Adrenal gland (tissue), 12 donors: ENCODE measurements around the gene TLCD2. TPM values are rescaled to one million over a fixed set of nuclear protein-coding genes. Genes with fewer than 3 reads are reported as not detected.

Experiments used
- DNase-seq, 7 donors: peaks; one replicate each; pipeline ENCODE4 v3.0.0-alpha.2; 2019 to 2020
- H3K27ac ChIP-seq, 5 donors: fragments of 200-600 bp; sonication (generic) in 4 of 5; 1 replicate in 3 of 5; 2 replicates in 2 of 5; pipeline versions ENCODE4 v1.5.1 to v1.8.0; 2016 to 2020; ENCODE audit warnings: mild to moderate bottlenecking in 1 of 5
- H3K27me3 ChIP-seq: fragments of 200-600 bp; 2 replicates; pipeline ENCODE4 v1.8.0; 2021
- H3K36me3 ChIP-seq, 2 donors: fragments of 200-600 bp; replicated peaks in 1 of 2; 1 replicate in 1 of 2; 2 replicates in 1 of 2; pipeline versions ENCODE4 v1.5.1 to v1.8.0; 2018 to 2022
- H3K4me1 ChIP-seq, 2 donors: fragments of 200-600 bp; replicated peaks in 1 of 2; 1 replicate in 1 of 2; 2 replicates in 1 of 2; pipeline versions ENCODE4 v1.5.1 to v1.8.0; 2018 to 2021
- H3K4me3 ChIP-seq, 4 donors: fragments of 200-600 bp; sonication (generic) in 3 of 4; one replicate each; pipeline ENCODE4 v1.5.1; 2016 to 2018
- H3K9me3 ChIP-seq, 3 donors: fragments of 200-600 bp; sonication (generic) in 1 of 3; replicated peaks in 1 of 3; 1 replicate in 2 of 3; 2 replicates in 1 of 3; pipeline versions ENCODE4 v1.5.1 to v1.8.0; 2016 to 2021
- CTCF ChIP-seq, 6 experiments: fragments of 450-650 bp in 4 of 6; fragments of 200-600 bp in 2 of 6; sonication (generic) in 1 of 6; IDR thresholded peaks; 1 replicate in 5 of 6; 2 replicates in 1 of 6; pipeline versions ENCODE4 v1.5.1 to v1.8.0; 2016 to 2021; ENCODE audit warnings: antibody characterized with exemption in 6 of 6, mild to moderate bottlenecking in 2 of 6, moderate library complexity in 1 of 6
- POLR2A ChIP-seq, 2 donors: fragments of 450-650 bp; IDR thresholded peaks; one replicate each; pipeline ENCODE4 v1.6.1; 2017; ENCODE audit warnings: antibody characterized with exemption in 2 of 2, mild to moderate bottlenecking in 2 of 2, moderate library complexity in 1 of 2
- WGBS, 4 donors: extraction: QIAGEN DNeasy Blood & Tissue Kit in 2 of 4; methylation state at CpG; one replicate each; pipeline versions ENCODE4 v1.1.5 to v1.1.7; 2013 to 2017; 5-methylcytosine and 5-hydroxymethylcytosine counted together
- intact Hi-C, 2 donors: fragments of 100-400 bp; cut with DNase I; formaldehyde crosslinking; loops; one replicate each; pipeline versions ENCODE4 v1.14.1 to v1.15.0; 2022 to 2023
- polyA plus RNA-seq, 3 donors: library from polyadenylated mRNA; stranded (reverse); fragments of 200-250 nt in 2 of 3; fragments of 350-450 nt in 1 of 3; fragmentation: Illumina TruSeq in 1 of 3; extraction: RNeasy Lipid Tissue Mini Kit (QIAGEN cat#74804) in 1 of 3; gene quantifications; one replicate each; pipeline ENCODE4 v1.2.3, GENCODE V29; 2013 to 2014
- total RNA-seq, 9 donors: library from RNA; depleted of rRNA in 4 of 9; stranded (reverse); fragments of >200 nt in 4 of 9; fragments of 120-200 nt in 1 of 9; fragmentation: NEBNext Ultra II Directional in 1 of 9; extraction: Animal tissue kit (Norgen Biotek cat#: 25700) in 1 of 9; gene quantifications; one replicate each; pipeline versions ENCODE4 v1.1.0 to v1.2.4, GENCODE V29; 2013 to 2023
- donor health status: healthy with polysubstance abuse.
- donor health status: Bipolar disorder and iron deficiency.
- donor health status: DM: yes; HTN: yes; CAD: no.
- donor health status: DM: no; HTN: no; CAD: no.
- donor health status: DM: no; HTN: no; CAD: no.
- donor health status: DM: yes; HTN: yes; CAD: no.

Gene TLCD2
- total and polyA plus RNA-seq, 12 donors: 4.3 to 58.8 (median 10.6) TPM

DNA sequence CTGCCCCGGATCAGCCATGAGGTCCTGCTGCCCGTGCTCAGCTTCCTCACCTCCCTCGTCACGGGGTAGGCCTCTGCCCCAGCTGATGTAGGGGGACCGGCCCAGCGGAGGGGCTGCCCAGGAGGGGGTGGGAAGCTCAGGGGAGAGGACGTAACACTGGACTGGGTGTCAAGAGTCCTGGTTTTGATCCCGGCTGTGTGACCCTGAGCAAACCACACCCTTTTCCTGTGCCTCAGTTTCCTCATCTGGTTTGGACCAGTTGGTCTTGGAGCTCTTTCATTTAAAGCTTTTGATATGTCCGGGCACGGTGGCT is 21.0 kb upstream of the TLCD2 start:
- TF ChIP-seq POLR2A (IDR thresholded peaks at IDR 0.05): no peak
- Histone ChIP-seq H3K27ac (peak overlapping the region; percentile 14 to 91 (median 77)), H3K4me3 (no peak overlapping the region), H3K36me3 (peaks cover 0 to 43% of the 10 kb centered on the region in 2 donors), H3K27me3 (no peaks in the 10 kb centered on the region), H3K4me1 (peaks cover 15 to 29% of the 10 kb centered on the region in 2 donors), H3K9me3 (no peaks in the 10 kb centered on the region)
- WGBS, 4 donors: 42 to 72% (median 63%) methylated on average over 2 to 10 of the region's 10 CpGs
- intact Hi-C loops: loop anchor here (10.0 kb wide), 2 partner anchors 114 to 134 kb away; no protein-coding TSS in a partner anchor
- no peak for DNase-seq

DNA sequence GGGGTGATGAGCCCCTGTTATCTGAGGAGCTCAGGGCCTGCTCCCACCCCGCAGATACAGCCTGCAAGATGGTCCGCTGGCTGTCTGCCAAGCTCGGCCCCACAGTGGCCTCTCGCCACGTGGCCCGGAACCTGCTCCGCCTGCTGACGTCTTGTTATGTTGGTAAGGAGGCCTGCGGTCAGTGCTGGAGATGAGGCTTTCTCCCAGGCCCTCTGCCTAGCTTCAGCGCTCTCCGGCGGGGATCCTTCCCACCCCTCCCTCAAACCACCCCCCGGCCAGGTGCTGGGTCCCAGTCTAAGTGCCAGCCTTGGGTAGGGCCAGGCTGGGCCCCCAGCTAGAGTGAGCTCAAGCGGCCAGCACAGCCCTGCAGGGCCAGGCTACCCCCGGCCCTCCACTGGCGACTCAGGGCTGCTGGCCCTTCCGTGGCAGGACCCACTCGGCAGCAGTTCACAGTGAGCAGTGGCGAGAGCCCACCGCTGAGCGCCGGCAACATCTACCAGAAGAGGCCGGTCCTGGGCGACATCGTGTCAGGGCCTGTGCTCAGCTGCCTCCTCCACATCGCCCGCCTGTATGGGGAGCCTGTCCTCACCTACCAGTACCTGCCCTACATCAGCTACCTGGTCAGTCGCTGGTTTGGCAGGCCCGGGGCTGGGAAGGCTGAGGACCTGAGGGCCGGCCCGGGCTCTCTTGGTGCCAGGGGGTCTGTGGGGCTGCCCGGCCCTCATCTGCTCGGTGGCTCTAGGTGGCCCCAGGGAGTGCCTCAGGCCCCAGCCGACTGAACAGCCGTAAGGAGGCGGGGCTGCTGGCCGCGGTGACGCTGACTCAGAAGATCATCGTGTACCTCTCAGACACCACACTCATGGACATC is 20.4 kb upstream of the TLCD2 start:
- intact Hi-C loops: loop anchor here (10.0 kb wide), 2 partner anchors 114 to 134 kb away; no protein-coding TSS in a partner anchor
- no peaks in the 10 kb centered on the region for H3K9me3 ChIP-seq
- H3K27ac ChIP-seq: peak overlapping the region; percentile 14 to 91 (median 77)
- no peaks in the 10 kb centered on the region for H3K27me3 ChIP-seq
- 49 to 91% (median 61%) methylated on average over 11 to 40 of the region's 40 CpGs for WGBS, 4 donors
- H3K36me3 ChIP-seq: peaks cover 0 to 45% of the 10 kb centered on the region in 2 donors
- TF ChIP-seq POLR2A (IDR thresholded peaks at IDR 0.05) (peak in 1 of 2 donors; percentile 32), CTCF (IDR thresholded peaks at IDR 0.05) (no peak)
- DNase-seq: peak; percentile 81 to 95 (median 92)
- H3K4me3 ChIP-seq: no peak overlapping the region
- peaks cover 12 to 28% of the 10 kb centered on the region in 2 donors for H3K4me1 ChIP-seq

- Histone ChIP-seq H3K36me3 (peaks cover 0 to 45% of the 10 kb centered on the region in 2 donors), H3K4me3 (no peak overlapping the region), H3K27ac (peak overlapping the region in 4 of 5 donors; percentile 74 to 91 (median 84)), H3K27me3 (no peaks in the 10 kb centered on the region), H3K4me1 (peaks cover 12 to 34% of the 10 kb centered on the region in 2 donors), H3K9me3 (no peaks in the 10 kb centered on the region)
- TF ChIP-seq CTCF (IDR thresholded peaks at IDR 0.05) (no peak), POLR2A (IDR thresholded peaks at IDR 0.05) (no peak)
- 64 to 76% (median 70%) methylated on average over 9 to 15 of the region's 15 CpGs for WGBS, 4 donors
- DNase-seq: peak in 1 of 7 donors; percentile 54
- intact Hi-C loops: loop anchor here (5.0 to 10.0 kb wide), 3 partner anchors 52 to 135 kb away; no protein-coding TSS in a partner anchor
Measured at GRCh38 chr17:1729966-1730325, 19.8 kb upstream of the TLCD2 start.

DNA sequence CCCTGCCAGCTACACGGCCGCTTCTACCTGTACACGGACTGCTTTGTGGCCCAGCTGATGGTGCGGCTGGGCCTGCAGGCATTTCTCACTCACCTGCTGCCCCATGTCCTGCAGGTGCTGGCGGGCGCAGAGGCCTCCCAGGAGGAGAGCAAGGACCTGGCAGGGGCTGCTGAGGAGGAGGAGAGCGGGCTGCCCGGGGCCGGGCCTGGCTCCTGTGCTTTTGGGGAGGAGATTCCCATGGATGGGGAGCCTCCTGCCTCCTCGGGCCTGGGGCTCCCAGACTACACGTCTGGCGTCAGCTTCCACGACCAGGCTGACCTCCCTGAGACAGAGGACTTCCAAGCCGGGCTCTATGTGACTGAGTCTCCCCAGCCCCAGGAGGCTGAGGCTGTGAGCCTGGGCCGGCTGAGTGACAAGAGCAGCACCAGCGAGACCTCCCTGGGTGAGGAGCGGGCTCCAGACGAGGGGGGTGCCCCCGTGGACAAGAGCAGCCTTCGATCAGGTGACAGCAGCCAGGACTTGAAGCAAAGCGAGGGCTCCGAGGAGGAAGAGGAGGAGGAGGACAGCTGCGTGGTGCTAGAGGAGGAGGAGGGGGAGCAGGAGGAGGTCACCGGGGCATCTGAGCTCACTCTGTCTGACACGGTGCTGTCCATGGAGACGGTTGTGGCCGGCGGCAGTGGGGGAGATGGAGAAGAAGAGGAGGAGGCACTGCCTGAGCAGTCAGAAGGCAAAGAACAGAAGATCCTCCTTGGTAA is 17.9 kb upstream of the TLCD2 start:
- Histone ChIP-seq H3K9me3 (no peaks in the 10 kb centered on the region), H3K4me3 (no peak overlapping the region), H3K27me3 (no peaks in the 10 kb centered on the region), H3K4me1 (peaks cover 17 to 45% of the 10 kb centered on the region in 2 donors), H3K27ac (peak overlapping the region in 1 of 5 donors; percentile 13), H3K36me3 (peaks cover 0 to 34% of the 10 kb centered on the region in 2 donors)
- WGBS, 4 donors: 87 to 97% (median 88%) methylated on average over 14 to 28 of the region's 28 CpGs
- TF ChIP-seq POLR2A (IDR thresholded peaks at IDR 0.05) (no peak), CTCF (IDR thresholded peaks at IDR 0.05) (no peak)
- peak in 1 of 7 donors; percentile 53 for DNase-seq
- intact Hi-C loops: loop anchor here (5.0 kb wide), 1 partner anchor 54 kb away; no protein-coding TSS in a partner anchor
